H9 (cell line): Measurements from ENCODE around the gene PRADC1. TPM values are rescaled to one million over a fixed set of nuclear protein-coding genes. Genes with fewer than 3 reads are reported as not detected.

Source experiments
- DNase-seq: peaks from one replicate; pipeline ENCODE4 v3.0.0-alpha.2; 2017
- H2AFZ ChIP-seq: one replicate; pipeline ENCODE4 v1.6.1; 2013; ENCODE audit warnings: mild to moderate bottlenecking, low read length, control low read depth, moderate library complexity
- H2AK5ac ChIP-seq: 2 replicates; pipeline ENCODE4 v1.6.1; 2013; ENCODE audit warnings: low read length, control low read depth, mixed read lengths; ENCODE audit not compliant: insufficient read length
- H2BK120ac ChIP-seq: one replicate; pipeline ENCODE4 v1.6.1; 2013; ENCODE audit warnings: low read depth, mild to moderate bottlenecking, low read length, control low read depth, inconsistent platforms; ENCODE audit not compliant: poor library complexity, severe bottlenecking
- H2BK12ac ChIP-seq: 2 replicates; pipeline ENCODE4 v1.6.1; 2013; ENCODE audit warnings: low read length, control low read depth, mixed read lengths, low read depth; ENCODE audit not compliant: insufficient read length
- H2BK15ac ChIP-seq: 2 replicates; pipeline ENCODE4 v1.6.1; 2013; ENCODE audit warnings: low read depth, low read length, control low read depth
- H2BK20ac ChIP-seq: one replicate; pipeline ENCODE4 v1.6.1; 2013; ENCODE audit warnings: low read depth, mild to moderate bottlenecking, low read length, control low read depth, inconsistent platforms; ENCODE audit not compliant: poor library complexity, severe bottlenecking
- H2BK5ac ChIP-seq: 2 replicates; pipeline ENCODE4 v1.6.1; 2013; ENCODE audit warnings: low read length, control low read depth, mixed read lengths; ENCODE audit not compliant: insufficient read length
- H3K14ac ChIP-seq: 2 replicates; pipeline ENCODE4 v1.6.1; 2013; ENCODE audit warnings: low read length, control low read depth; ENCODE audit not compliant: insufficient read depth
- H3K18ac ChIP-seq: 2 replicates; pipeline ENCODE4 v1.6.1; 2013; ENCODE audit warnings: low read depth, mild to moderate bottlenecking, mixed read lengths, low read length, control low read depth; ENCODE audit not compliant: insufficient read length
- H3K23ac ChIP-seq: 2 replicates; pipeline ENCODE4 v1.6.1; 2013; ENCODE audit warnings: low read length, control low read depth, mixed read lengths, low read depth; ENCODE audit not compliant: insufficient read length
- H3K23me2 ChIP-seq: 2 replicates; pipeline ENCODE4 v1.6.1; 2013; ENCODE audit warnings: low read depth, mild to moderate bottlenecking, mixed read lengths, low read length, control low read depth; ENCODE audit not compliant: insufficient read length, poor library complexity, severe bottlenecking
- H3K27ac ChIP-seq: 2 replicates; pipeline ENCODE4 v1.5.1; 2013; ENCODE audit warnings: low read length, control low read depth, mixed read lengths, low read depth; ENCODE audit not compliant: insufficient read length
- H3K27me3 ChIP-seq: 2 replicates; pipeline ENCODE4 v1.6.1; 2013; ENCODE audit warnings: low read length, control low read depth, inconsistent platforms; ENCODE audit not compliant: insufficient read depth
- H3K4ac ChIP-seq: 2 replicates; pipeline ENCODE4 v1.6.1; 2013; ENCODE audit warnings: low read depth, mild to moderate bottlenecking, control low read depth, inconsistent platforms, low read length, moderate library complexity
- H3K4me1 ChIP-seq: 2 replicates; pipeline ENCODE4 v1.6.1; 2013; ENCODE audit warnings: low read length, control low read depth, inconsistent platforms; ENCODE audit not compliant: insufficient read depth
- H3K4me2 ChIP-seq: 2 replicates; pipeline ENCODE4 v1.6.1; 2013; ENCODE audit warnings: low read length, control low read depth, mixed read lengths; ENCODE audit not compliant: insufficient read length, insufficient read depth
- H3K56ac ChIP-seq: 2 replicates; pipeline ENCODE4 v1.6.1; 2013; ENCODE audit warnings: low read depth, mild to moderate bottlenecking, mixed read lengths, low read length, control low read depth; ENCODE audit not compliant: insufficient read length
- H3K79me1 ChIP-seq: 2 replicates; pipeline ENCODE4 v1.6.1; 2013; ENCODE audit warnings: low read depth, mild to moderate bottlenecking, moderate library complexity, low read length, control low read depth, inconsistent platforms; ENCODE audit not compliant: insufficient read depth, poor library complexity, severe bottlenecking
- H3K79me2 ChIP-seq: 2 replicates; pipeline ENCODE4 v1.6.1; 2013; ENCODE audit warnings: low read length, control low read depth, inconsistent platforms; ENCODE audit not compliant: insufficient read depth
- H3K9ac ChIP-seq: 2 replicates; pipeline ENCODE4 v1.6.1; 2013; ENCODE audit warnings: low read length, control low read depth, mixed read lengths; ENCODE audit not compliant: insufficient read length; ENCODE audit errors: extremely low read depth
- H3K9me3 ChIP-seq: one replicate; pipeline ENCODE4 v1.6.1; 2013; ENCODE audit warnings: low read depth, low read length, inconsistent platforms; ENCODE audit not compliant: control insufficient read depth
- H3T11ph ChIP-seq: one replicate; pipeline ENCODE4 v1.6.1; 2013; ENCODE audit warnings: mild to moderate bottlenecking, low read length, control low read depth, inconsistent platforms
- H4K20me1 ChIP-seq: one replicate; pipeline ENCODE4 v1.6.1; 2013; ENCODE audit not compliant: control insufficient read depth, insufficient read length, insufficient read depth
- H4K5ac ChIP-seq: 2 replicates; pipeline ENCODE4 v1.6.1; 2013; ENCODE audit warnings: low read depth, mild to moderate bottlenecking, mixed read lengths, low read length, control low read depth; ENCODE audit not compliant: insufficient read length
- H4K8ac ChIP-seq: replicated peaks from 2 replicates; pipeline ENCODE4 v1.6.1; 2013; ENCODE audit warnings: low read length, control low read depth, mixed read lengths, low read depth; ENCODE audit not compliant: insufficient read length
- H4K91ac ChIP-seq: 2 replicates; pipeline ENCODE4 v1.6.1; 2013; ENCODE audit warnings: low read depth, mild to moderate bottlenecking, moderate library complexity, mixed read lengths, low read length, control low read depth; ENCODE audit not compliant: insufficient read length
- H3K27ac Mint-ChIP-seq, 3 experiments: 2 replicates in 2 of 3; 3 replicates in 1 of 3; pipeline ENCODE4 v1.8.0; 2020 to 2021; ENCODE audit warnings: mixed read lengths in 3 of 3, mild to moderate bottlenecking in 1 of 3, moderate library complexity in 1 of 3
- H3K27me3 Mint-ChIP-seq: 2 replicates; pipeline ENCODE4 v1.8.0; 2021; ENCODE audit warnings: low read depth, mild to moderate bottlenecking, moderate library complexity, mixed read lengths
- H3K36me3 Mint-ChIP-seq, 3 experiments: 2 replicates in 2 of 3; 3 replicates in 1 of 3; pipeline ENCODE4 v1.8.0; 2020 to 2021; ENCODE audit warnings: low read depth in 3 of 3, mixed read lengths in 3 of 3; ENCODE audit not compliant: insufficient read depth in 1 of 3
- H3K4me1 Mint-ChIP-seq, 2 experiments: 2 replicates each; pipeline ENCODE4 v1.8.0; 2020; ENCODE audit warnings: mixed read lengths in 2 of 2
- H3K4me3 Mint-ChIP-seq, 2 experiments: 2 replicates in 1 of 2; 3 replicates in 1 of 2; pipeline ENCODE4 v1.8.0; 2020 to 2021; ENCODE audit warnings: mild to moderate bottlenecking in 2 of 2, mixed read lengths in 2 of 2, moderate library complexity in 1 of 2
- H3K9me3 Mint-ChIP-seq, 2 experiments: 2 replicates in 1 of 2; 3 replicates in 1 of 2; pipeline ENCODE4 v1.8.0; 2020; ENCODE audit warnings: mild to moderate bottlenecking in 2 of 2, mixed read lengths in 2 of 2, moderate library complexity in 1 of 2
- CTCF ChIP-seq: fragments of 200-600 bp; sonication (generic); conservative IDR thresholded peaks from 3 replicates; pipeline ENCODE4 v1.8.0; 2021; ENCODE audit warnings: antibody characterized with exemption, mild to moderate bottlenecking
- WGBS: extraction: QIAGEN DNeasy Blood & Tissue Kit; methylation state at CpG from one replicate; pipeline ENCODE4 v1.1.7; 2013; ENCODE audit warnings: missing lambda C conversion rate, low lambda C conversion rate, mixed read lengths; ENCODE audit not compliant: insufficient read length; ENCODE audit errors: extremely low coverage; 5-methylcytosine and 5-hydroxymethylcytosine counted together
- total RNA-seq: library from RNA; stranded (reverse); gene quantifications from 2 replicates; pipeline ENCODE4 v1.2.1, GENCODE V29; 2021

The PRADC1 gene
- total RNA-seq, 1 experiment from 2014 or later = 9.6 TPM

- H2BK120ac ChIP-seq = no peak overlapping the region
- no peak overlapping the region for H2AK5ac ChIP-seq
- H2BK15ac ChIP-seq = no peak overlapping the region
- H3K4me2 ChIP-seq = peak overlapping the region; percentile 81
- H4K5ac ChIP-seq = no peak overlapping the region
- 0 out of 2 replicates have a peak, but pooled peaks cover 3% of the 10 kb centered on the region for H3K4me1 ChIP-seq
- no peak overlapping the region for H3K56ac ChIP-seq
- H3K27ac ChIP-seq = no peak overlapping the region
- Mint-ChIP-seq H3K9me3 (no peaks in the 10 kb centered on the region), H3K4me1 (peaks cover 22 to 30% of the 10 kb centered on the region in 2 experiments), H3K4me3 (peak overlapping the region; percentile 76 to 93), H3K36me3 (peaks cover 0 to 5% (median 5%) of the 10 kb centered on the region in 3 experiments; a peak in 3 of 7 replicates), H3K27me3 (peaks cover 3% of the 10 kb centered on the region; the same call in 1 of the 2 replicates), H3K27ac (no peak overlapping the region)
- H3K79me1 ChIP-seq = peaks cover 4% of the 10 kb centered on the region
- no peak overlapping the region for H3T11ph ChIP-seq
- H3K79me2 ChIP-seq = peaks cover 7% of the 10 kb centered on the region; the same call in 1 of the 2 replicates
- H4K20me1 ChIP-seq = no peaks in the 10 kb centered on the region
- no peaks in the 10 kb centered on the region for H3K23me2 ChIP-seq
- H3K4ac ChIP-seq = no peak overlapping the region
- H3K27me3 ChIP-seq = no peaks in the 10 kb centered on the region
- no peak overlapping the region for H3K9ac ChIP-seq
- H2AFZ ChIP-seq = no peak overlapping the region
- H4K91ac ChIP-seq = no peak overlapping the region
- H2BK5ac ChIP-seq = no peak overlapping the region
- no peak overlapping the region for H3K18ac ChIP-seq
- no peak overlapping the region for H2BK12ac ChIP-seq
- no peak overlapping the region for H3K14ac ChIP-seq
- H3K23ac ChIP-seq = no peak overlapping the region
- TF ChIP-seq CTCF = no peak
- H2BK20ac ChIP-seq = no peak overlapping the region
- no CpG with 5 or more reads among the region's 4 CpGs for WGBS
- H3K9me3 ChIP-seq = no peaks in the 10 kb centered on the region
- DNase-seq = no peak
- H4K8ac ChIP-seq = no peak overlapping the region
These were observed 17.8 kb downstream of the PRADC1 start for GRCh38 chr2:73215254-73215653.
